ENCODE measurements around the gene MEG3.

- TF ChIP-seq POLR2A (IDR thresholded peaks at IDR 0.05; ENCODE audit: low read length) (no peak), GATA1 (IDR thresholded peaks at IDR 0.05; ENCODE audit: low read depth, low read length) (no peak)
These were observed 35.2 kb upstream of the MEG3 start for GRCh38 chr14:100790502-100791347.
